OCI-LY7 (cell line): Measurements from ENCODE around the gene ITGA4. TPM values are rescaled to one million over a fixed set of nuclear protein-coding genes. Genes with fewer than 3 reads are reported as not detected.

ENCODE experiments used
- BruUV-seq: library from RNA; stranded (reverse); fragments of 400-500 nt; replicated peaks from 2 replicates; lab custom pipeline; 2021; lab: Mats Ljungman, UMichigan
- CTCF ChIA-PET: fragments of 300-600 bp; sonication (Branson Sonifier 250); formaldehyde crosslinking; loops from one replicate; lab custom pipeline; 2022; ENCODE audit warnings: antibody characterized with exemption; ENCODE audit not compliant: unreplicated experiment; lab: Charles Lee
- POLR2A ChIA-PET: fragments of 300-600 bp; sonication (Branson Sonifier 250); formaldehyde crosslinking; loops from one replicate; lab custom pipeline; 2022; ENCODE audit warnings: antibody characterized with exemption; lab: Charles Lee
- DNase-seq: peaks from one replicate; pipeline ENCODE4 v3.0.0-alpha.2; 2015; ENCODE audit warnings: low spot score
- H2AFZ ChIP-seq: fragments of 200-600 bp; sonication (generic), shearing (Covaris generic); 2 replicates; pipeline ENCODE4 v1.6.1; 2014; ENCODE audit warnings: mild to moderate bottlenecking, antibody characterized with exemption, low read length, moderate library complexity
- H3K27ac ChIP-seq: fragments of 200-600 bp; sonication (generic); 2 replicates; pipeline ENCODE4 v1.5.1; 2014; ENCODE audit warnings: mixed run types, low read depth, mild to moderate bottlenecking, moderate library complexity, low read length, inconsistent platforms; ENCODE audit not compliant: poor library complexity, severe bottlenecking
- H3K36me3 ChIP-seq: fragments of 200-600 bp; sonication (generic); 2 replicates; pipeline ENCODE4 v1.6.1; 2014; ENCODE audit warnings: mild to moderate bottlenecking, antibody characterized with exemption, low read length, moderate library complexity, mixed read lengths; ENCODE audit not compliant: insufficient read depth
- H3K4me1 ChIP-seq: fragments of 200-600 bp; sonication (generic); 2 replicates; pipeline ENCODE4 v1.5.1; 2014; ENCODE audit warnings: mild to moderate bottlenecking, low read length; ENCODE audit not compliant: insufficient read depth, poor library complexity, severe bottlenecking
- H3K4me2 ChIP-seq: fragments of 200-600 bp; sonication (generic); 2 replicates; pipeline ENCODE4 v1.6.1; 2014; ENCODE audit warnings: mild to moderate bottlenecking, low read length
- H3K4me3 ChIP-seq: fragments of 200-600 bp; sonication (generic); 2 replicates; pipeline ENCODE4 v1.5.1; 2014; ENCODE audit warnings: mild to moderate bottlenecking, low read depth, low read length; ENCODE audit not compliant: poor library complexity, severe bottlenecking
- H3K79me2 ChIP-seq: fragments of 200-600 bp; sonication (generic); 2 replicates; pipeline ENCODE4 v1.6.1; 2016; ENCODE audit warnings: low read depth, mild to moderate bottlenecking, low read length, moderate library complexity, mixed read lengths; ENCODE audit not compliant: insufficient read depth
- H3K9me2 ChIP-seq: fragments of 200-600 bp; sonication (generic); 2 replicates; pipeline ENCODE4 v1.6.1; 2016; ENCODE audit warnings: mild to moderate bottlenecking, low read length, mixed read lengths; ENCODE audit not compliant: insufficient read depth
- H3K9me3 ChIP-seq: fragments of 200-600 bp; sonication (generic); 2 replicates; pipeline ENCODE4 v1.6.1; 2014; ENCODE audit warnings: mild to moderate bottlenecking, mixed run types, low read length, mixed read lengths
- H4K20me1 ChIP-seq: fragments of 200-600 bp; sonication (generic); 2 replicates; pipeline ENCODE4 v1.6.1; 2014; ENCODE audit warnings: mild to moderate bottlenecking, antibody characterized with exemption, low read length, moderate library complexity, mixed read lengths; ENCODE audit not compliant: insufficient read depth
- CTCF ChIP-seq: fragments of 200-600 bp; sonication (generic); conservative IDR thresholded peaks from 2 replicates; pipeline ENCODE4 v1.5.1; 2014; ENCODE audit warnings: mild to moderate bottlenecking, antibody characterized with exemption, low read length, moderate library complexity, mixed read lengths
- EZH2phosphoT487 ChIP-seq: fragments of 200-600 bp; sonication (generic); IDR thresholded peaks from 2 replicates; pipeline ENCODE4 v1.6.1; 2018; ENCODE audit warnings: low read depth, borderline replicate concordance, mild to moderate bottlenecking, mixed run types, antibody characterized with exemption, low read length, moderate library complexity, mixed read lengths
- intact Hi-C: fragments of 100-400 bp; cut with micrococcal nuclease; formaldehyde crosslinking; loops from one replicate; pipeline ENCODE4 v1.10.0; 2022; ENCODE audit not compliant: unreplicated experiment
- total RNA-seq, 2 experiments: library from RNA; depleted of rRNA in 1 of 2; stranded (reverse); fragments of >200 nt in 1 of 2; shearing (Covaris generic) in 1 of 2; gene quantifications; 2 replicates each; pipeline ENCODE4 v1.2.3, GENCODE V29; 2014 to 2022

Gene ITGA4
- total RNA-seq, 2 experiments from 2014 or later: 53.5 to 55.1 TPM

- Histone ChIP-seq H3K79me2 (no peaks in the 10 kb centered on the region), H3K4me2 (peak overlapping the region; percentile 67), H3K4me3 (peak overlapping the region; percentile 42), H4K20me1 (no peaks in the 10 kb centered on the region), H3K9me3 (peaks cover 19% of the 10 kb centered on the region; the same call in 1 of the 2 replicates), H3K9me2 (no peaks in the 10 kb centered on the region), H3K36me3 (no peaks in the 10 kb centered on the region), H3K27ac (peak overlapping the region; percentile 71), H2AFZ (peak overlapping the region; percentile 61), H3K4me1 (peaks cover 57% of the 10 kb centered on the region)
- CTCF ChIA-PET: interaction anchor here (0.6 to 0.8 kb wide), 2 partner anchors 47 to 107 kb away, joined by 3 read pairs; no protein-coding TSS in a partner anchor
- intact Hi-C loops: loop anchor here (1.0 kb wide), 2 partner anchors 46 to 106 kb away; partner anchors contain the start of gene ITGA4
- POLR2A ChIA-PET: interaction anchor here (0.6 to 5.2 kb wide), 15 partner anchors 8 to 265 kb away, joined by 3 to 72 read pairs (median 4); partner anchors contain the start of gene ITGA4
- BruUV-seq: no TSS peak
- TF ChIP-seq EZH2phosphoT487 (no peak), CTCF (peak; percentile 14; the same call in 1 of the 2 replicates)
- DNase-seq: peak; percentile 100
Observed at GRCh38 chr2:181411105-181411849, 45.9 kb upstream of the ITGA4 start.

- Histone ChIP-seq H3K4me1 (no peaks in the 10 kb centered on the region), H3K9me2 (no peaks in the 10 kb centered on the region), H2AFZ (no peak overlapping the region), H3K27ac (no peak overlapping the region), H4K20me1 (no peaks in the 10 kb centered on the region), H3K36me3 (no peaks in the 10 kb centered on the region), H3K9me3 (peaks cover 8% of the 10 kb centered on the region; the same call in 1 of the 2 replicates), H3K4me3 (no peak overlapping the region), H3K4me2 (no peak overlapping the region), H3K79me2 (no peaks in the 10 kb centered on the region)
- intact Hi-C loops: no loop called here
- POLR2A ChIA-PET: interaction anchor here (1.4 kb wide), 1 partner anchor 10 kb away, joined by 4 read pairs; no protein-coding TSS in a partner anchor
- DNase-seq: no peak
- no TSS peak for BruUV-seq
- TF ChIP-seq CTCF (no peak), EZH2phosphoT487 (no peak)
- CTCF ChIA-PET: no interaction called here
Observed at GRCh38 chr2:181419129-181419855, 37.9 kb upstream of the ITGA4 start.
